ENCODE results near the gene PACSIN1.

Gene PACSIN1

DNA sequence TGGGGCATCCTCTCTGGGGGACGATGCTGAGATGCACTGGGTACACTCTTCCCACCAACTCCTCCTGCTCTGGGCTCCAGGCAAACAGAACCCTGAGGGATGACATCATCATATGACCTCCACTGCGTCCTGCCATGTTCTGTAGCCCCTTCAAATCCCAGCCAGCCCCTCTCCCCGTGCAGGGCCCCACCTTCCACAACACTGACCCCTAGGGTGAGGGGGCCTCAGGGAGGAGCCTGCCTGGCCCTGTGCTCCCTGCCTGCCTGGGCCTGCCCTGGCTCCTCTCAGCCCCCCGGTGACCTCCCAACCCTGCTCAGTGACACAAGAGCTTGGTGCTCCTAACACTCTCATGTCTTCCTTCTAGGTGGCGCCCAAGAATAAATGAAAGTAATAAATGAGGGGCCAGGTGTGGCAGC, 99.9 kb downstream of the PACSIN1 start:
- no peak for DNase-seq

DNA sequence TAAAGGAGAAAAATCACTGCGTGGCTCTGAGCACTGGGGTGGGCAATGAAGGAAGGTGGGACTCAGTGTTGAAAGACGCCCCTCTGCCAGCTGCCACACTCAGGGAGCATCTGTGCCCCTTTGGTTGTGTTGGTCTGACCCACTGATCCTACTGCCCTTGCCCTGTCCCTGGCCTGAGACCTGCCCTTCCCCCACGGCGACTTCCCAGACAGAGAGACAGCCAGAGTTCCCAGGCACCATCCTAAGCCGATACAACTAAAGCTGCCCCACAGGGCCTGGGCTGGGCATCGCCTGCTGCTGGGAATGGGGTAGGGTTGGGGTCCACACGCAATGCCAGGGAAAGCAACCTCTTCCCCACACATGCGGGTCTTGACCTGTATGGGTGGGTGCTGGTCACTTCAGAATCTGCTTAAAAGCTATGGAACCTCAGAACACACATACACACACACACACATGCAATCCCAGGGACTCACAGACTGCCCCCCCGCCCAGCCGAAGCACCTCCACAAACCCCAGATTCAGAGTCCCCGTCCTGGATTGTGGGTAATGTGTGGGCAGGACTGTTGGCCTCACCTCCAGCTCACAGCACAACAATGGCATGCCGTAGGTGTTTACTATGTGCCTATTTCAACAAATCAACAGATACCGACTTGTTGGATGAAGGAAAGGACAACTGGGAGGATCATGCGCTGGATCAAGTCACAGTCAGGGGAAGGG, 101.1 kb downstream of the PACSIN1 start:
- no peak for DNase-seq

DNA sequence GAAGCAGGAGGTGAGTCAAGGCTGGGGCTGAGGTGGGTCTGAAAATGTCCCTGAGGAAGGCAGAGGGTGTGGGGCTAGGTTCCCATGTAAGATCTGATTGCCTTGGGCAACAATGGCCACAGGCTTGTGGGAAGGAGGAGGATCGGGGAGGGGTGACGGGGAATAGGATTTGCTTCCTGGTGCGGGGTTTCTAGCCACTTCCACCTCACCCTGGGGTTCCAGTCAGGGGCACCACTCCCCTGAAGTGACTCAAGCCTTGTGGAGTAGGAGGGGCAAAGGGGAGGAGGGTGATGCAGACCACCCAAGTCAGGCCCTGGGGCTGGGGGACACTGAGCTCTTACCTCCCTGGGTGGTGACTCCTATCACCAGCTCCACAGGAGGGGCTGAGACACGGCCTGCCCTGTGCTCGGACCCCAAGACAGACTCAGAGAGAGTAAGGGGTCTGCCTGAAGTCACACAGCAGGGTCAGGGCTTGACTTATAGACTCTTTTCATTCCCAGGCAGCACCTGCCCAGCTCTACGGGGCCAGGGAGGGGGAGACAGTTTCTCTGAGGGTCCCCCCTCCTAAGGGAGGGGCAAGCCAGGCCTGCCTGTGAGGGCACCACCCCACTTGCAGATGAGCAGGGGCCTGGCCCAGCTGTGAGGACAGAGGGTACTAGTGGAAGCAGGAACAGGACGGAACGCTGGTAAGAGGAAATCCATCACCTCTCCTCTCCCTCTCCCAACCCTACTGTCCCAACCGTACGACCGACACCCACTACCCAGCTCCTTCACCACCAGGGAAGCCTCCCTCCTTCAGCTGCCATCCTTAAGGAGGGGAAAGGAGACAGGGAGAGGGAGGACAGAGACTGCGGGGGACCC, 102.7 kb downstream of the PACSIN1 start:
- DNase-seq = no peak

DNA sequence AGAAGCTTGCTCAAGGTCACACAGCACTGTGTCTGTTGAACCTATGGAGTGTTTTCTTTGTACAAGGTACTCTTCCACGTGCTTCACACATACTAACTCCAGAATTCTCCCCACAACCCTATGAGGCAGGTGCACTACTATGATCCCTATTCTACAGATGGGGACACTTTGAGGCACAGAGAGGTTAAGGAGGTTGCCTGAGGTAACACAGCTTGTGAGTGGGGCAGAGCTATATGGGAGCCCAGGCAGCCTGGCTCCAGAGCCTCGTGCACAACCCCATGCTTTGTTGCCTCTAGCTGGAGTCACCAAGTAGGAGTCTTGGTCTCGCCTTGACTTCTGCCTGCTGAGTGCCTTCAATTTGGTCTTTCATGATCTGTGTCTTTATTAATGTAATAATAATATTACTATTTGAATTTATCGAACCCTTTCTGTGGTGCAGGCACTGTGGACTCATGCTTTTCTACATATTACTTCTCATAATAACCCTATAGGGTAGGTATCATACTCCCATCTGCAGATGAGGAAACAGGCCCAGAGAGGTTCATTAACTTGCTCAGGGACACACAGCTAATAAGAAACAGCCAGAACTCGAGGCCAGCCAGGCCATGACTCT, 103.6 kb downstream of the PACSIN1 start:
- DNase-seq = no peak

DNA sequence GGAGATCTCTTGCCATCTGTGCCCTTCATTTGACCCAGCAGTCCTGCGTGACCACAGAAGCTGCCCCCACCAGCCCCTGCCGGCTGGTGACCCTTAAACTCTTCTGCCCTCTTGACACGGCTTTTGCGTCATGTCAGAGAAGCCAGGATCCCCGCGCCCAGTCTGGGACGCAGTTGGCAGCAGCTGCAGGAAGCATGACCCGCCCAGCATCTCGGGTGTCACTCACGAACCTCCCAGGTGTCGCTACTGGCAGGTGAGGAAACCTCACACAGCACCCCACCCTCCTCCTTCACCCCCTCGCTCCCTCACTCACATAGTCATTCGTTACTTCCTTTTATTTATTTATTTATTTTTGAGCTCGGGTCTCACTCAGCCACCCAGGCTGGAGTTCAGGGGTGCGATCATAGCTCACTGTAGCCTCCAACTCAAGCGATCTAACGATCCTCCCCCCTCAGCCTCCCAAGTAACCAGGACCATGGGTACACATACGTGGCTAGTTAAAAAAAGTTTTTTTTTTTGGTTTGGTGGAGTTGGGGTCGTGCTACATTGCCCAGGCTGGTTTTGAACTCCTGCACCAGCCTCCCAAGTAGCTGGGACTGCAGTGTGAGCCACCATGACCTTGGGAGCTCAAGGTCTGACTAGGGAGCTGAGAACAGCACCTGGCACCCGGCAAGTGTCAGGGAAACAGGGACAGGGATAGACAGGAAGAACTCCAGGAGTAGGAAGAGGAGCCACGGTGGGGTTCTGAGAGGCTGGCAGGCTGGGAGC, 104.4 kb downstream of the PACSIN1 start:
- no peak for DNase-seq

DNA sequence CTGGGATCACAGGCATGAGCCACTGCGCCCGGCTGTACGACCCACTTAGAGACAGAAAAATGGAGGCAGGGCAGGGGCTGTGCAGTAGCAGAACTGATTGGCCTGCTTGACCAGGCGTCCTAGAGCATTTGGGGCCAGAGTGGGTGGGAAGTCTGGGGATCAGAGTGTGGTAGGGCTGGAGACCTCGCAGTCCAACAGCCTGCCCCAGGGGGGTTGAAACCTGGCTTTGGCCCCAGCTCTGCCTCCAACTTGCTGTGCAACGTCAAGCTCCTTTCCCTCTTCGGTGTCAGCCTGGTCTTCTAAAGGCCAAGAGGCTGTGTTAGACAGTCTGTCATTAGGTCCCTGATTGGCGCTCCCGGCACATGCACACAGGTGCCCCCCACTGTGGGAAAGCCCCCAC, 105.5 kb downstream of the PACSIN1 start:
- DNase-seq = no peak

DNA sequence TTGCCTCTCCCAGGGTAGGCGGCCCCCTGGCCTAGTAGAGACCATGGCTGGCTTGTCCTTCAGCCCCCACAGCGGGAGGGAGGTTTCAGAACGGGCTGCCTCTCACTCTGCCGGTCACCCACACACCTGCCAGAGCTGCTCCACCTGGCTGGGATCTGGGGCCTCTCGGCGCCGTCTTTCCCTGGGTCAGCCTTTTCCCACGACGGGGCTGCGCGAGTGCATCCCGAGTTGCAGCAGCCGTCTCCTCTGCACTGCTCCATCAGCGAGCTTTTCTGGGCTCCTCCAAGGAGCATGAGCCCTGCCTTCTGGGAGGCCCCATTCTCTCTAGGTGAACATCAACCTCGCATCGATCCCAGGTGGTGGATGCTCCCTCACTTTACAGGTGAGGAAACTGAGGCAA, 106.1 kb downstream of the PACSIN1 start:
- no peak for DNase-seq

DNA sequence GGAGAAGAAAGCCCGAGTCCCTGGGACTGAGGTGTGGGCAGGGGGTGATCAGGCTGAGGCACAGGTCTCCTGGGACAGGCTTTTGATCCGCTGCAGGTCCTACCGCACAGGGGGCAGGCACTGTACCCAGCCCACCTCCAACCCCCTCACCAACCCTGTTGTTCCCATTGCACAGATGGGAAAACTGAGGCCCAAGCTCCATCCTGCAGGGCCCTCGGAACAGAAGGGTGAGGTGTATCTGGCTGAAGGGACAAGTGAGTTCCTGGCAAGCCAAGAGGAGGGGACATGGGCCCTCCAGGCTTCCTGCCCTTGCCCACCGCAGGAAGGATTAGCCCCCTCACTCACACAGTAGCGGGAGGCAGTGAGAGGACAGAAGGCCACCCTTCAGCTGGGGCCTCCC, 106.7 kb downstream of the PACSIN1 start:
- no peak for DNase-seq

DNA sequence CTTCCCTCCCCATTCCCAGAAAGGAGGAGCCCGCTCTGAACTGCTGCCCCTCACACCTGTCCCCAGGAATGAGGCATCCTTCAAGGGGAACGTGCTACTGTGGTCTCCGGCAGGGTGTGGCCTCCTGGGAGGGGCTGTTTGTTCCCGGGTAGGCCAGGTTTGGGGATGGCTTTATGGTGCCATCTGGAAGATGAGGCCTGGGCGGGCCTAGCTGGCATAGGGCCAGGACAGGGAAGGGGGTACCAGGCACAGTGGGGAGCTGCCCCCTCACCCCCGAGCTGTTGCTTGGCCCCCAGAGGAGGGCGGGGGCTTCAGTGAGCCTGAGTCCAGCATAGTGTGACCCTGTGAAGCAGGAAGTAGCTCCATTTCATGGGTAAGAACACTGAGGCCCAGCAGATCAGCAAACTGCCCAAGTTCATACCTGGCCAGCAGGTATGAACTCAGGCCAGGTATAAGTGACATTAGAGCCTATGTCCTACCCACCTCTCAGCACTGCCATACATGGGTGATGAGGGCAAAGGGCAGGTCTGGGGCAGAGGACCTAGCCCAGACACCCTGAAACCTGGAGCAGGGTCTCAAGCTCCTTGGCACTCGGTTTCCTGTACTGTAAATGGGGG, 107.8 kb downstream of the PACSIN1 start:
- no peak for DNase-seq

DNA sequence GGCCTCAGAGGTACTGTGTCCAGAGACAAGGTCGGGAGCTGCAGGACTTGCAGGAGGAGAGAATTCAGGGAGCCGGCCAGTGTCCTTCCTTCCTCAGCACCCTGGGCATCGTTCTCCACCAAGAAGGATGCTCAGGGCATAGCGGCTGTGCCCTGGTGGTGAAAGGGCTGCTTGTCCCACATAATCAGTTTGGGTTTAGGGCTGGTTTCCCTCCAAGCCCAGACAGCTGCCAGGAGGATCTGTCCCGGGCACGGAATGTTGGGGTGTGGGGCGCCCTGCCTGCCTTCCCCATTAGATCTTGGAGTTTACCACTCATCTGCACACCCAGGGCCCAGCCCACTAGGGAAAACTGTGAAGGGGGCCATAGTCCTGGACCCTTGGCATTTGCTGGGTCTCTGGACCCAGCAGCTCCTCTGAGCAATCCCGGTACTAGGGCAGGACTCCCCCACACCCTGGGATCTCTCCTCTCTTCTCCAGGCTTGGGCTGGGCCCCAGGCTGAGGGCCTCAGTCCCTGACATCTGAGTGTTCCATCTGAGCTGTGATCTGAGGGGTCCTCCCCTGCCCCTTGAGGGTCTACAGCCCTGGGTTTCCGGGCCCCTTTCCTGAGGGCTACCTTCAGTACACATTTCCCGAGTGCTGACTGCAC, 108.9 kb downstream of the PACSIN1 start:
- DNase-seq = no peak

DNA sequence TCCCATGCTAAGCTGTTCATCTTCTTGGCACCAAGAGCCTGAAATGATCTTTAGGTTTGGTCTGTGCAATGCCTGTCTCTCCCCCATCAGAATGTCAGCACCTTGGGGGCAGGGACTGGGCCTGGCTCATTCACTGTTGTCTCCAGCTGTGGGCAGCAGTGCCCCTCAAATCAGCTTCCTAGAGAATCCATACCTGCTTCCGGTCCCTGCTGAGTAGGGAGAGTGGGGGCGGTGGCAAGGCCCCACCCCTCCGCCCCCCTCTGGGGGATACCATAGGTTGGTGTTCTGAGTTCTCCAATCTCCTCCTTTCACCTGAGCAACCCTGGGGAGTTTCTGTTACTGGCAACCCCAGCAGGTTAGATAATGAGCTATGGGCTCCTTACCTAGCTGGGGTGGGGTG, 109.5 kb downstream of the PACSIN1 start:
- no peak for DNase-seq

DNA sequence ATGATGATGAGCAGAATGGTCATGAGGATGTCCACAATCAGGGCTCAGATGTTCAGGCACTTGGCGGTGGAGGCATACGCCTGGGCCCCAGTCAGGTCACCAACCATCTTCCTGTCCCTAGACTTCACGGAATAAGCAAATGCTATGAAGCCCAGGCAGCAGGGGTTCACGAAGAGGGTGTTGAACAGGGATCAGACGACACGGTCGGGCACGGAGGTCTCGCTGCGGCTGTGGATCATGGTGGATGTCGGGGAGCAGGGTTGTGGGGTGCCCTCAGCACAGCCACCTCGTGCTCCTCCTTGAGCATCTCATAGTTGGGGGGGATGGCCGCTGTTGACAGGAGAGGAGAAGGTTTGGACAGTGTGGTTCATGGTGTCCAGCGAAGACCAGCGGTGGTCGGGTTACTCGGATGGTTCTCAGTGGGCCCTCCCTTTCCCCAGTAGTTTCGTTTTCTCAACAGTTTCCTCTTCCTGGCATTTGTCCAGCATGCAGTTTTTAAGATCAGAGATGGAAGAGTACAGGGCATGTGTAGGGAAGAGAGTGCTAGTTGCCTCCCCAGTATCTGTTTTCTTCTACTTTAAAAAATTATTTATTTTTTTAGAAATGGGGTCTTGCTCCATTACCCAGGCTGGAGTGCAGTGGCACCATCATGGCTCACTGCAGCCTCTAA, 110.5 kb downstream of the PACSIN1 start:
- DNase-seq = no peak

DNA sequence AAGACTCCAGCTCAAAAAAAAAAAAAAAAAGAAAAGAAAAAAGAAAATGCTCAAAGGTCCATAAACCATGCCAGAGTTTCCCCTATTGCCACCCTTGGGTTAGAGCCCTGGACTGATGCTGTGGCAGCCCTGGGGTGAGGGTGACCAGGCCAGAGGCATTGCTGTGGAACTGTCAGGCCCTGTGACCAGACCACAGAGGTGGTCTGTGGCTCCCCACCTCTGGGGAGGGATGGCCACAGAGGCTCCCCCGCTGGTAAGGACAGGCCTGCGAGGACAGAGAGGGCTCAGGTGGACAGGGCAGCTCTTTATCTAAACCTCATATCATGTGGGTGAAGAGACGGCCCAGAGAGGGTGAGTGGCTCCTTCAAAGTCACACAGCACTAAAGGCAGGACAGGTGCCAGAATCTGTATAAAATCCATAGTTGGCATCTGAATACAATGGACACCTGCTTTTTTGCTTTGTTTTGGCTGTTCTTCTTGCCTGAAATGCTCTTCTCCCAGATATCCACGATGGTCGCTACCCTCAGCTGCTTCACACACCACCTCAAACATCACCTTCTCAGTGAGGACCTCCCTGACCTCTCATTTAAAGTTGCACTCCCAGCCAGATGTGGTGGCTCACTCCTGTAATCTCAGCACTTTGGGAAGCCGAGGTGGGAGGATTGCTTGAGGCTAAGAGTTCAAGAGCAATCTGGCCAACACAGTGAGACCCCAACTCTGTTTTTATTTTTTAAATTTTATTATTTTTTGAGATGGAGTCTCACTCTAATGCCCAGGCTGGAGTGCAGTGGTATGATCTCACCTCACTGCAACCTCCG, 112.8 kb downstream of the PACSIN1 start:
- no peak for DNase-seq

DNA sequence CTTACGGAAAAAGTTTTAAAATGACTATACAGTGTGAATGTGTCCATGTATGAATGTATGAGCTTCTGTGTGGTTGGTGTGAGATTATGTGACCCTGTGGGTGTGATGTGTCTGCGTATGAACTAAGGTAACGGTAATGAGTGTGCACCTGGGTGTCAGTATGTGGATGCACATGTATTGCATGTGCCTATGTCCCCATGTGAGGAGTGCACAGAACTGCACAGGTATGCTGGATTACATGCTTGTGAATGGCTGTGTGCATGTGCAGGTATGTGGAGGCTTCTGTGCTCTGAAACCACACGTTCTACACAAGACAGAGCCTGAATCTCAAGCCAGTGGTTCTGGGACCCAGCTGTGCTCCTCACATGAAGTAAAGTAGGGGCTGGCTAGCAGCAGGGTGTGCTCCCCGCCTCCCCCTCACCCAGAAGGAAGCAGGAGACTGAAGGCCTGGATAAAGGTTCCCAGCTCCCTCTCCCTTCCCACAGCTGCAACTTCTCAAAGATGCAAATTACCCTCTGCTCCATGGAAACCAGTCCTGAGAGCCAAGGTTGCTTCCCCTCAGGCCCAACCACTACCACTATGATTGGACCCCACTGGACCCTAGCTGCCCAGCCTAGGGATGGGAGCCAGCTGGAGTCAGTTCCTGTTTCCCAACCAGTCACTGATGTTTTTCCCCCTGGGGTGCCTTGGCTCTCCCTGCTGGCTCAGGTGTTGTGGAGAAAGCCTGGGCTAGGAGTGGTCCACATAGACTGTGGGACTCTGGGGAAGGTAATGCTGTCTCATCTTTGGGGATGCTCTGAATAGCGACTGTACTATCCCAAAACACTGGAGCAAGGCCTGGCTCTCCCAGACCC, 115.1 kb downstream of the PACSIN1 start:
- no peak for DNase-seq

DNA sequence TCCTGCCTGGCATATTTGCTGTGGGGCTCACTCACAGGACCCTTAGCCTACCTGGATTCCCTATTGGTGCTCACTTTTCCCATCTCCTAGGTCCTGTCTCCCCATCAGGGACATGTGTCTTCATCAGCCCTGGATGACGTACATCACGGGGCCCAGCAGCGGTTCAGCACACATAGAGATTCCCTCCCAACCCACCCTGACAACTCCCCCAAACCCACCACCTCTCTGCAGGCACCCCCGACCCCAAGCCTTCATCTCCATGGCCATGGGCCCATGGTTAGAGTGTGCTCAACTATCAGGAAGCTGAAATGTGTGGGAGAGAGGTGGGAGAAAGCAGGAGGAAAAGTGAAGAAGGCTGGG, 115.7 kb downstream of the PACSIN1 start:
- DNase-seq = no peak

DNA sequence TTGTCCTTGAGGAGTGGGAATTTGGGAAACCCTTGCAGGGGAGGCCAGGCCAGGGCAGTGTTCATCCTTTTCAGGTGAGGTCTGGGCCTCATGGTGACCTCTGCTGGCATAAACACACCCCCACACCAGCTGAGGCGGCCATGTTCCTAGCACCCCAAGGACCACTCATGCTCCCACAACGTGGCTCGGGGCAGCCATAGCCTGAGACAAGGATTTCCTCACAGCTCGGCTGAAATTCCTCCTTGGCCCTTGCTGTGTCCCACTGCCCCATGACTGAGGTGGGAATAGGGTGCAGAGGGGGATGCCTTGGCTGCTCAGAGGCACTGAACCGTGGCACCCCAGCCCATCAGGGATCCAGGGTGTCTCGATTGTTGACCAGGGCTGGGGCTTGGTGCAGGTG, 117.6 kb downstream of the PACSIN1 start:
- DNase-seq = peak; percentile 8

DNA sequence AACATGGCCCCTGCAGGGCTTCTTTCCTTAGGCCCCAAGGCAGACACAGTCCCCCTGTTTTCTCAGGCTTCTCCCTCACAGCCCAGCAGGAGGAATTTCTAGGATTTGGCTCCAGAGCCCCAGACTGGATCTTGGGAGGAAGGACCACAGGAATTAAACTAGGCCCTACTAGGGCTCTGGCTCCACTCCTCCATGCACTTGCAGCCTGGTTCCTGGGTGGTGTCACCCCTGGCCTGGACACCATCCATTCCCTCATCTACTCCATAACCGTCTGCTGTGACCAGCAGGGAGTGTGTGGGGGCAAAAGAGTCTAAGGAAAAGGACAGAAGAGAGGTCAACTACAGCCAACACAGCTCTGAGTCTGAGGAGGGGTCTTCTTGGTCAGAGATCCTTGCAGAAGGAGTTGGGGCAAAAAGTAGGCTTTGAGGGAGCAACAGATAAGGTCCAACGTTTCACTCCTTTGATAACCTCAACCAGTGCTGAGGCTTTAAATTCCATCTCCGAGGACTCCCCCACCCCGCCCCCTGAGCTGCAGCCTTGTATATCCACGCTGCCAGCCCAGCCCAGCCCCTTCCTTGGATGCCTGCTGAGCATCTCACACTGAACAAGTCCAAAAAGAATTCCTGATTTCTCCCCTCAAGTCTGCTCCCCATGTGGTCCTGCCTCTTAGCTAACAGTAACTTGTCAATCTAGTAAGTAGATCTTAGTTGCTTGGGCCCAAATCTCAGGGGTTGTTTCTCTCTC, 118.2 kb downstream of the PACSIN1 start:
- DNase-seq = no peak

DNA sequence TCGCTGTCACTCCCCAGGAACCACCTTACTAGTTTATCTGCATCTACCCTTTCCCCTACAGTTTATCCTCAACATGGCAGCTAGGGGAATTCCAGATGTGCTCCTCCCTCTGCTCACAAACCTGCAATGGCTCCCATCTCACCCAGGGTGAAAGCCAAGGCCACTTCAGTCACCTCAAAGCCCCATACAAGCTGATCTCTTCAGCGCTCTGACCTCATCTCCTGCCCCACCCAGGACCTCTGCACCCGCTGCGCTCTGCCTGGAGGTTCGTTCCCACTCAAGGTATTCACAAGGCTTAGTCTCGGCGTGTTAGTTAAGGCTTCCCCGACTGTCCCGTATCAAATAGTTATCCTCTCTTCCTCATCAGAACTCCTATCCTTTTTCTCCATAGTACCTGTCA, 118.8 kb downstream of the PACSIN1 start:
- no peak for DNase-seq

Measured in activated CD4-positive, alpha-beta T cell treated with anti-CD3 and anti-CD28 coated beads, Interleukin-10, Interleukin-2, amounts not matched to agents 100 ng/mL and 50 ng/mL, durations not matched to agents 16 hours and 8 hours (primary cell).